Measurements from ENCODE around the gene KRTAP1-4. TPM values are rescaled to one million over a fixed set of nuclear protein-coding genes. Genes with fewer than 3 reads are reported as not detected.

KRTAP1-4 gene, protein sequence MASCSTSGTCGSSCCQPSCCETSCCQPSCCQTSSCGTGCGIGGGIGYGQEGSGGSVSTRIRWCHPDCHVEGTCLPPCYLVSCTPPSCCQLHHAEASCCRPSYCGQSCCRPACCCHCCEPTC
- total RNA-seq, result not detected
- not detected for total RNA-seq (2013)
- 0 reads per million in 29 experiments for total RNA-seq

DNA sequence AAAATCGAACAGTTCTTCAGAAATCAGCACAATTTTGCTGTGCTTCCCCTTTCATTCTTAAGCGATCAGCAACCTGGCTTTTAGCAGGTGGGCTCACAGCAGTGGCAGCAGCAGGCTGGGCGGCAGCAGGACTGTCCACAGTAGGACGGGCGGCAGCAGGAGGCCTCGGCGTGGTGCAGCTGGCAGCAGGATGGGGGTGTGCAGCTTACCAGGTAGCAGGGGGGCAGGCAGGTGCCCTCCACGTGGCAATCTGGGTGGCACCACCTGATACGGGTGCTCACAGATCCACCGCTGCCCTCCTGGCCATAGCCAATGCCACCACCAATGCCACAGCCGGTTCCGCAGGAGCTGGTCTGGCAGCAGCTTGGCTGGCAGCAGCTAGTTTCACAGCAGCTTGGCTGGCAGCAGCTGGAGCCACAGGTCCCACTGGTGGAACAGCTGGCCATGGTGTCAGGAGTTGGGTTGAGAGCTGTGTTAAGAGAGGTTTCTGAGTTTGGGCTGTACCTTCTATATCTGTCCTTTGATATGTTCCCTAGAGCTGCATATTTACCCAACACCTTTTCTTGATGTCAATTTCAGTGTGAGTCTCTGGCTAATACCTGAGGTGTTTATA is at the start of gene KRTAP1-4:
Gene KRTAP1-4, minus strand, starts transcription at position 563 of the 613 bp plus-strand sequence. Its CDS starts 117 bp downstream, at position 446.
- no peaks in the 10 kb centered on the region for H3K36me3 ChIP-seq (ENCODE audit: control insufficient read depth in 2 of 2, extremely low read depth in 1 of 2, insufficient read depth in 1 of 2, low read length in 1 of 2)
- peaks cover 24 to 36% of the 10 kb centered on the region in 2 donors for H3K27me3 Mint-ChIP-seq

DNA sequence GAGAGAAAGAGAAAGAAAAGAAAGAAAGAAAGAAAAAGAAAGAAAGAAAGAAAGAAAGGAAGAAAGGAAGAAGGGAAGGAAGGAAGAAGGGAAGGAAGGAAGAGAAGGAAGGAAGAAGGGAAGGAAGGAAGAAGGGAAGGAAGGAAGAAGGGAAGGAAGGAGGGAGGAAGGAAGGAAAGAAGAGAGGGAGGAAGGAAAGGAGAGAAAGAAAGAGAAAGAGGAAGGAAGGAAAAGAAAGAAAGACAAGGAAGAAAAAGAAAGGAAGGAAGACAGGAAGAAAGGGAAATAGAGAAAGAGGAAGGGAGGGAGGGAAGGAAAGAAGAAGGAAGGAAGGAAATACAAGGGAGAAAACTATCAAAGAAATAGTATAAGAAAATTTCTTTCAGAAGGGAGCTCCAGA is 46.8 kb upstream of the KRTAP1-4 start:
- Histone ChIP-seq H3K27ac (ENCODE audit: low read length) (no peak overlapping the region), H3K4me3 (ENCODE audit: control insufficient read depth in 1 of 2, extremely low read depth in 1 of 2, low read length in 1 of 2) (no peak overlapping the region), H3K36me3 (ENCODE audit: control insufficient read depth in 2 of 2, extremely low read depth in 1 of 2, insufficient read depth in 1 of 2, low read length in 1 of 2) (no peaks in the 10 kb centered on the region), H3K27me3 (replicated peaks in 1 of 2; ENCODE audit: control insufficient read depth in 2 of 2, extremely low read depth in 1 of 2, insufficient read depth in 2 of 2, low read length in 1 of 2) (peaks cover 0 to 2% of the 10 kb centered on the region in 2 experiments), H3K9me3 (no peaks in the 10 kb centered on the region), H3K4me1 (ENCODE audit: control insufficient read depth in 1 of 2, extremely low read depth in 1 of 2, insufficient read depth in 2 of 2, low read length in 2 of 2) (no peaks in the 10 kb centered on the region)
- peaks cover 19 to 22% of the 10 kb centered on the region in 2 donors for H3K27me3 Mint-ChIP-seq
- DNase-seq, result no peak
- POLR2A ChIA-PET, result no interaction called here
- no peak overlapping the region for H3K27ac Mint-ChIP-seq
- no peaks in the 10 kb centered on the region for H3K9me3 Mint-ChIP-seq
- CTCF ChIA-PET, result no interaction called here
- ATAC-seq (replicated peaks in 1 of 4), result no peak
- H3K4me1 Mint-ChIP-seq, result no peaks in the 10 kb centered on the region
- H3K4me3 Mint-ChIP-seq, result no peak overlapping the region
- H3K36me3 Mint-ChIP-seq, result no peaks in the 10 kb centered on the region

More for the DNA sequence above, at the start of gene KRTAP1-4:
- Mint-ChIP-seq H3K9me3 (no peaks in the 10 kb centered on the region), H3K4me3 (no peak within 1 kb of the TSS), H3K4me1 (no peaks in the 10 kb centered on the region), H3K36me3 (no peaks in the 10 kb centered on the region), H3K27ac (no peak within 1 kb of the TSS)
- ATAC-seq (replicated peaks in 1 of 4), result no peak
- Histone ChIP-seq H3K4me3 (ENCODE audit: control insufficient read depth in 1 of 2, extremely low read depth in 1 of 2, low read length in 1 of 2) (no peak within 1 kb of the TSS), H3K27me3 (replicated peaks in 1 of 2; ENCODE audit: control insufficient read depth in 2 of 2, extremely low read depth in 1 of 2, insufficient read depth in 2 of 2, low read length in 1 of 2) (peaks cover 0 to 19% of the 10 kb centered on the region in 2 experiments), H3K9me3 (no peaks in the 10 kb centered on the region), H3K4me1 (ENCODE audit: control insufficient read depth in 1 of 2, extremely low read depth in 1 of 2, insufficient read depth in 2 of 2, low read length in 2 of 2) (no peaks in the 10 kb centered on the region), H3K27ac (ENCODE audit: low read length) (no peak within 1 kb of the TSS)
- DNase-seq, result no peak
- 68% methylated on average over 12 of the region's 12 CpGs for WGBS (ENCODE audit: insufficient coverage)
- ChIA-PET POLR2A (no interaction called here), CTCF (interaction anchor here (0.6 kb wide), 2 partner anchors 61 to 520 kb away, joined by 3 read pairs; no protein-coding TSS in a partner anchor)

DNA sequence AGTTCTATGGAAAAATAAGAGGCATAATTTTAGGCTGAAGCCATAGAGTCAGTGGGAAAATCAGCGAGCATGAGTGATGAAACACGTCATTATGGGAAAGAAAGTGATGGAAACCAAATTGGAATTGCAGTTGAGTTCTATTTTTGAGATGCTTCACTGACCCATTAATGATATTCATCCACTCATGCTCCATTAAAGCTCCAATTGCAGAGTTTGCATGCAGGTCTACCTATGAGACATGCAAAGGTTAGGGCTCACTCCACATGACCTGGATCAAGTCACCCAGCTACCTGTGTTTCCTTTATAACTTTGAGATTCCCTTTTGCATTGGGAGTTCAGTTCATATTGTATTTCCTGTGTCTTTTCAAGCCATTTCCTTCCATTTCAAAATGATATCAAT is 43.7 kb upstream of the KRTAP1-4 start:
- Mint-ChIP-seq H3K36me3 (no peaks in the 10 kb centered on the region), H3K9me3 (no peaks in the 10 kb centered on the region), H3K27me3 (peaks cover 12 to 22% of the 10 kb centered on the region in 2 donors), H3K4me3 (no peak overlapping the region), H3K4me1 (no peaks in the 10 kb centered on the region), H3K27ac (no peak overlapping the region)
- Histone ChIP-seq H3K27ac (ENCODE audit: low read length) (no peak overlapping the region), H3K36me3 (ENCODE audit: control insufficient read depth in 2 of 2, extremely low read depth in 1 of 2, insufficient read depth in 1 of 2, low read length in 1 of 2) (no peaks in the 10 kb centered on the region), H3K27me3 (replicated peaks in 1 of 2; ENCODE audit: control insufficient read depth in 2 of 2, extremely low read depth in 1 of 2, insufficient read depth in 2 of 2, low read length in 1 of 2) (peaks cover 0 to 2% of the 10 kb centered on the region in 2 experiments), H3K4me1 (ENCODE audit: control insufficient read depth in 1 of 2, extremely low read depth in 1 of 2, insufficient read depth in 2 of 2, low read length in 2 of 2) (no peaks in the 10 kb centered on the region), H3K4me3 (ENCODE audit: control insufficient read depth in 1 of 2, extremely low read depth in 1 of 2, low read length in 1 of 2) (no peak overlapping the region), H3K9me3 (no peaks in the 10 kb centered on the region)
- ChIA-PET POLR2A (no interaction called here), CTCF (interaction anchor here in 1 of 2 donors (0.6 kb wide), 1 partner anchor 589 kb away, joined by 3 read pairs; no protein-coding TSS in a partner anchor)
- no peak for ATAC-seq (replicated peaks in 1 of 4)
- WGBS (ENCODE audit: insufficient coverage), result no CpG with 5 or more reads among the region's 2 CpGs
- no peak for DNase-seq

DNA sequence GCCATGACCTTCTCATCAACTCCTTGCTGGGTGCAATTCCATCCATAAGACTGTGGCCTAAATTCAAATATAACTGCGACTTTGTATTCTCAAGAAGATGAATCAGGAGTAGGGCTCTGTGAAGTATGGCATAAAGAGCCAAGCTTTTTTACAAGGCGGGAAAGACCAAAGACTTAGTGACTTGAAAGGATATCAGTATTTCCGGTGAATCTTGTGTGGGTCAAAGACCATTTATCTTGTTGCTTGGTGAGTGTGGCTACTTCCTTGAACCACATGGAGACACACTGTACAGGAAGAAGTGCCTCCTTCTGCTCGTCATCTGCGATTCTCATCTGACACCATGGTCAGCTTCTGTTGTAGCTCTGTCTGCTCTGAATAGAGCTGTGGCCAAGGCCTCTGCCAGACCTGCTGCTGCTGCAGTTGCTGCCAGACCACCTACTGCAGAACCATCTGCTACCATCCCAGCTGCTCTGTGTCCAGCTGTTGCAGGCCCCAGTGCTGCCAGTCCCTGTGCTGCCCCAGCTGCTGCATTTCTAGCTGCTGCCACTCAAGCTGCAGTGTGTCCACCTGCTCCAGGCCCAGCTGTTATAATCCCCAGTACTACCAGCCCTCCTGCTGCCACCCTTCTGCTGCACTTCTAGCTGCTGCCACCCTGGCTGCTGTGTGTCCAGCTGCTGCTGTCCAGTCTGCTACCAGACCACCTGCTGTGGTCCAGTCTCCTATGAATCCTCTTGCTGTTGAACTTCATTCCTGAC is 41.8 kb upstream of the KRTAP1-4 start:
- Histone ChIP-seq H3K27me3 (replicated peaks in 1 of 2; ENCODE audit: control insufficient read depth in 2 of 2, extremely low read depth in 1 of 2, insufficient read depth in 2 of 2, low read length in 1 of 2) (peaks cover 0 to 2% of the 10 kb centered on the region in 2 experiments), H3K4me3 (ENCODE audit: control insufficient read depth in 1 of 2, extremely low read depth in 1 of 2, low read length in 1 of 2) (no peak overlapping the region), H3K27ac (ENCODE audit: low read length) (no peak overlapping the region), H3K4me1 (ENCODE audit: control insufficient read depth in 1 of 2, extremely low read depth in 1 of 2, insufficient read depth in 2 of 2, low read length in 2 of 2) (no peaks in the 10 kb centered on the region), H3K36me3 (ENCODE audit: control insufficient read depth in 2 of 2, extremely low read depth in 1 of 2, insufficient read depth in 1 of 2, low read length in 1 of 2) (no peaks in the 10 kb centered on the region), H3K9me3 (no peaks in the 10 kb centered on the region)
- no peaks in the 10 kb centered on the region for H3K36me3 Mint-ChIP-seq
- no peak overlapping the region for H3K27ac Mint-ChIP-seq
- ChIA-PET POLR2A (no interaction called here), CTCF (no interaction called here)
- DNase-seq (no peak), ATAC-seq (replicated peaks in 1 of 4) (no peak)
- no peak overlapping the region for H3K4me3 Mint-ChIP-seq
- H3K4me1 Mint-ChIP-seq, result no peaks in the 10 kb centered on the region
- peaks cover 9 to 22% of the 10 kb centered on the region in 2 donors for H3K27me3 Mint-ChIP-seq
- H3K9me3 Mint-ChIP-seq, result no peaks in the 10 kb centered on the region
- WGBS (ENCODE audit: insufficient coverage), result 92% methylated on average over 2 of the region's 5 CpGs

DNA sequence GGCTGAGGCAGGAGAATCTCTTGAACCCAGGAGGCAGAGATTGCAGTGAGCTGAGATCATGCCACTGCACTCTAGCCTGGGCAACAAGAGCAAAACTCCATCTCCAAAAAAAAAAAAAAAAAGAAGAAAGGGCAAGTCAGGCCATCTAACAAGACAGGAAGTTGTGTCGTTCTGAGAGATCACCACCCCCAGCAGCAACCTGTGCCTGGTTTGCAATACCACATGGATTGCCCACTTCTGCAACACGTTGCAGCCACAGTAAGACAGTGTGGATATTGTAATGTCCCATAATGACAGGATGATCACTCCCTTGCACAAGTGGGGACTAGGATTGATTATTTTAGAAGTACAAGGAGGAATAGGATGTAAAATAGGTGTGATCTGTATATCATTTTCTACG is 39.0 kb upstream of the KRTAP1-4 start:
- H3K4me3 ChIP-seq (ENCODE audit: control insufficient read depth in 1 of 2, extremely low read depth in 1 of 2, low read length in 1 of 2), result no peak overlapping the region
- Mint-ChIP-seq H3K4me3 (no peak overlapping the region), H3K27ac (no peak overlapping the region), H3K9me3 (no peaks in the 10 kb centered on the region), H3K27me3 (peaks cover 0 to 3% of the 10 kb centered on the region in 2 donors), H3K36me3 (no peaks in the 10 kb centered on the region), H3K4me1 (no peaks in the 10 kb centered on the region)
- DNase-seq, result no peak
- no peak for ATAC-seq (replicated peaks in 1 of 4)
- WGBS (ENCODE audit: insufficient coverage), result 100% methylated on average over 1 of the region's 3 CpGs
- ChIA-PET CTCF (no interaction called here), POLR2A (no interaction called here)
- H3K4me1 ChIP-seq (ENCODE audit: control insufficient read depth in 1 of 2, extremely low read depth in 1 of 2, insufficient read depth in 2 of 2, low read length in 2 of 2), result no peaks in the 10 kb centered on the region
- no peak overlapping the region for H3K27ac ChIP-seq (ENCODE audit: low read length)
- no peaks in the 10 kb centered on the region for H3K27me3 ChIP-seq (replicated peaks in 1 of 2; ENCODE audit: control insufficient read depth in 2 of 2, extremely low read depth in 1 of 2, insufficient read depth in 2 of 2, low read length in 1 of 2)
- no peaks in the 10 kb centered on the region for H3K36me3 ChIP-seq (ENCODE audit: control insufficient read depth in 2 of 2, extremely low read depth in 1 of 2, insufficient read depth in 1 of 2, low read length in 1 of 2)
- H3K9me3 ChIP-seq, result no peaks in the 10 kb centered on the region

DNA sequence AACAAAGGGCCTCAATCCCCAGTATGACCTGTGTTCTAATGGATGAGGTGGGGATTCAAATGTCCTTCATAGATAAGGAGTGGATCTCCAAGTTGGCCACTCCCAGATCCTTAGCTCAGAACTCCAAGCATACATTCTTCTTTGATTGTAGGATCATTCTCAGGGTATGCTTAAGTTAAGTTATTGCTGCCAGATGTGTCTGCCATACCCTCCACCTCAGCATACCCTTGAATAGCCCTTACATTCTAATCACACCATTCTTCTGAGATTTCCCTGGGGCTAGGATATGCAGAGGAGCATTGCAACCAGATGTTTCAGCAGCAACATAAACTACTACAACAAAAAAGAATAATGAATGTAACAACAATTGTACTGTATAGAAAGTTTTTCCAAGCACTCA is 37.3 kb upstream of the KRTAP1-4 start:
- H3K4me3 Mint-ChIP-seq, result no peak overlapping the region
- POLR2A ChIA-PET, result interaction anchor here in 1 of 2 donors (0.7 kb wide), 1 partner anchor 15 kb away, joined by 3 read pairs; no protein-coding TSS in a partner anchor
- DNase-seq (no peak), ATAC-seq (replicated peaks in 1 of 4) (no peak)
- H3K9me3 Mint-ChIP-seq, result no peaks in the 10 kb centered on the region
- H3K4me3 ChIP-seq (ENCODE audit: control insufficient read depth in 1 of 2, extremely low read depth in 1 of 2, low read length in 1 of 2), result no peak overlapping the region
- H3K27ac Mint-ChIP-seq, result no peak overlapping the region
- H3K27ac ChIP-seq (ENCODE audit: low read length), result no peak overlapping the region
- no peaks in the 10 kb centered on the region for H3K9me3 ChIP-seq
- H3K4me1 ChIP-seq (ENCODE audit: control insufficient read depth in 1 of 2, extremely low read depth in 1 of 2, insufficient read depth in 2 of 2, low read length in 2 of 2), result no peaks in the 10 kb centered on the region
- peaks cover 0 to 2% of the 10 kb centered on the region in 2 donors for H3K27me3 Mint-ChIP-seq
- no peaks in the 10 kb centered on the region for H3K4me1 Mint-ChIP-seq
- no peaks in the 10 kb centered on the region for H3K36me3 ChIP-seq (ENCODE audit: control insufficient read depth in 2 of 2, extremely low read depth in 1 of 2, insufficient read depth in 1 of 2, low read length in 1 of 2)
- no peaks in the 10 kb centered on the region for H3K27me3 ChIP-seq (replicated peaks in 1 of 2; ENCODE audit: control insufficient read depth in 2 of 2, extremely low read depth in 1 of 2, insufficient read depth in 2 of 2, low read length in 1 of 2)
- CTCF ChIA-PET, result no interaction called here
- no peaks in the 10 kb centered on the region for H3K36me3 Mint-ChIP-seq
